HepG2 (cell line): ENCODE results near the gene ACTN4. TPM values are rescaled to one million over a fixed set of nuclear protein-coding genes. Genes with fewer than 3 reads are reported as not detected.

ENCODE experiments used
- AFF4 ChIP-seq: sonication (generic); formaldehyde crosslinking; IDR thresholded peaks from 2 replicates; pipeline ENCODE4 v1.4.0; 2020; ENCODE audit warnings: missing genetic modification reagents
- CCDC6 ChIP-seq: sonication (generic); formaldehyde crosslinking; IDR thresholded peaks from 2 replicates; pipeline ENCODE4 v1.8.1; 2022; ENCODE audit warnings: mild to moderate bottlenecking, missing genetic modification reagents, moderate library complexity
- CHD4 ChIP-seq: fragments of 200-600 bp; sonication (generic); IDR thresholded peaks from 2 replicates; pipeline ENCODE4 v1.7.0; 2017; ENCODE audit warnings: mild to moderate bottlenecking, low read length, borderline replicate concordance
- GLMP ChIP-seq: sonication (generic); formaldehyde crosslinking; IDR thresholded peaks from 2 replicates; pipeline ENCODE4 v1.9.0; 2021; ENCODE audit warnings: missing genetic modification reagents, mild to moderate bottlenecking, borderline replicate concordance
- IKZF4 ChIP-seq: sonication (generic); formaldehyde crosslinking; IDR thresholded peaks from 2 replicates; pipeline ENCODE4 v1.5.1; 2020; ENCODE audit warnings: borderline replicate concordance, mild to moderate bottlenecking, low read depth, missing genetic modification reagents; ENCODE audit errors: not compliant biosample characterization
- KDM2A ChIP-seq: sonication (generic); formaldehyde crosslinking; IDR thresholded peaks from 2 replicates; pipeline ENCODE4 v1.4.0; 2020; ENCODE audit warnings: low read depth, missing genetic modification reagents, borderline replicate concordance
- MXD4 ChIP-seq: IDR thresholded peaks from 2 replicates; pipeline ENCODE4 v1.6.1; 2016; ENCODE audit warnings: mild to moderate bottlenecking, missing biosample characterization, missing genetic modification reagents
- NCOA5 ChIP-seq: sonication (generic); formaldehyde crosslinking; IDR thresholded peaks from 2 replicates; pipeline ENCODE4 v1.4.0; 2020; ENCODE audit warnings: missing genetic modification reagents
- POLR2G ChIP-seq: fragments of 200-400 bp; formaldehyde crosslinking; IDR thresholded peaks from 2 replicates; pipeline ENCODE4 v1.6.1; 2018; ENCODE audit warnings: mild to moderate bottlenecking, low read depth, low read length, moderate library complexity
- SCMH1 ChIP-seq: sonication (generic); formaldehyde crosslinking; IDR thresholded peaks from 2 replicates; pipeline ENCODE4 v1.9.0; 2021; ENCODE audit warnings: missing genetic modification reagents, mild to moderate bottlenecking, borderline replicate concordance
- SMC3 ChIP-seq: IDR thresholded peaks from 2 replicates; pipeline ENCODE4 v1.6.1; 2011; ENCODE audit warnings: low read length, improper control_type of control experiment
- SOX6 ChIP-seq, 2 experiments: fragments of 450-650 bp in 1 of 2; sonication (generic) in 1 of 2; formaldehyde crosslinking in 1 of 2; IDR thresholded peaks; 2 replicates each; pipeline versions ENCODE4 v1.4.0 to v1.6.1; 2017 to 2020; ENCODE audit warnings: antibody characterized with exemption in 1 of 2, mild to moderate bottlenecking in 1 of 2, missing genetic modification reagents in 1 of 2
- UBTF ChIP-seq: sonication (generic); formaldehyde crosslinking; IDR thresholded peaks from 2 replicates; pipeline ENCODE4 v1.4.0; 2020; ENCODE audit warnings: mild to moderate bottlenecking, missing genetic modification reagents
- ZBTB8A ChIP-seq: sonication (generic); formaldehyde crosslinking; IDR thresholded peaks from 2 replicates; pipeline ENCODE4 v1.4.0; 2020; ENCODE audit warnings: mild to moderate bottlenecking, low read depth, missing genetic modification reagents, borderline replicate concordance
- ZNF281 ChIP-seq: sonication (generic); formaldehyde crosslinking; IDR thresholded peaks from 2 replicates; pipeline ENCODE4 v1.4.0; 2020; ENCODE audit warnings: missing genetic modification reagents, borderline replicate concordance
- ZNF329 ChIP-seq: sonication (generic); formaldehyde crosslinking; IDR thresholded peaks from 2 replicates; pipeline ENCODE4 v1.9.0; 2021; ENCODE audit warnings: low read depth, mild to moderate bottlenecking, missing genetic modification reagents
- ZSCAN20 ChIP-seq: sonication (generic); formaldehyde crosslinking; IDR thresholded peaks from 2 replicates; pipeline ENCODE4 v1.4.0; 2020; ENCODE audit warnings: missing genetic modification reagents, mild to moderate bottlenecking, borderline replicate concordance
- polyA plus RNA-seq, 8 experiments: library from polyadenylated mRNA; depleted of rRNA in 3 of 8; stranded (reverse) in 7 of 8; unstranded in 1 of 8; fragments of >200 nt; fragmentation: Illumina TruSeq in 4 of 8; extraction: Trizol in 4 of 8; gene quantifications; 2 replicates each; pipeline versions ENCODE4 v1.2.1 to v1.2.3, GENCODE V29; 2011 to 2016; ENCODE audit warnings: low read depth in 4 of 8, missing spikeins in 1 of 8, mixed read lengths in 1 of 8; ENCODE audit not compliant: insufficient read depth in 1 of 8
- total RNA-seq, 5 experiments: library from RNA; depleted of rRNA; stranded (reverse); fragments of >200 nt; fragmentation: Illumina TruSeq; extraction: Trizol; gene quantifications; 2 replicates each; pipeline ENCODE4 v1.2.3, GENCODE V29; 2016; ENCODE audit warnings: low read depth in 1 of 5

The ACTN4 gene
- total and polyA plus RNA-seq, 2 of the 13 experiments (the other 11 are each of a cell fraction or from before 2014, with no cell fraction given) = 171 to 192 TPM

GRCh38 chr19:38721979-38722773 is 74.7 kb downstream of the ACTN4 start (continued):
- TF ChIP-seq ZNF281 (CRISPR knock-in tag) = peak; percentile 82; the same call in 1 of the 2 replicates
- TF ChIP-seq KDM2A (CRISPR knock-in tag) = peak; percentile 38; the same call in 1 of the 2 replicates
- no peak for TF ChIP-seq CCDC6 (CRISPR knock-in tag)
- no peak for TF ChIP-seq ZSCAN20 (CRISPR knock-in tag)
- peak; percentile 55; the same call in 1 of the 2 replicates for TF ChIP-seq UBTF
- TF ChIP-seq NCOA5 (CRISPR knock-in tag) = no peak
- TF ChIP-seq GLMP (CRISPR knock-in tag) = no peak
- TF ChIP-seq AFF4 = no peak
- peak; percentile 69 for TF ChIP-seq POLR2G
- 0 out of 2 replicates have a peak, but pooled peaks have one; percentile 12 for TF ChIP-seq SMC3
- TF ChIP-seq SCMH1 (CRISPR knock-in tag) = no peak
- peak; percentile 48; the same call in 1 of the 2 replicates for TF ChIP-seq MXD4 (CRISPR knock-in tag)
- TF ChIP-seq IKZF4 = no peak
- no peak for TF ChIP-seq ZNF329 (CRISPR knock-in tag)
- no peak for TF ChIP-seq CHD4
- no peak for TF ChIP-seq SOX6 (IDR thresholded peaks at IDR 0.05)
- peak; percentile 95 for TF ChIP-seq SOX6 (CRISPR knock-in tag; IDR thresholded peaks at IDR 0.05)
- TF ChIP-seq ZBTB8A = no peak
